Hippocampal formation (tissue), 2 donors: ENCODE measurements around the gene CERS6.

Source experiments
- DNase-seq, 2 donors: peaks; one replicate each; lab custom pipeline; 2025; lab: John Stamatoyannopoulos, UW

Gene CERS6

DNA sequence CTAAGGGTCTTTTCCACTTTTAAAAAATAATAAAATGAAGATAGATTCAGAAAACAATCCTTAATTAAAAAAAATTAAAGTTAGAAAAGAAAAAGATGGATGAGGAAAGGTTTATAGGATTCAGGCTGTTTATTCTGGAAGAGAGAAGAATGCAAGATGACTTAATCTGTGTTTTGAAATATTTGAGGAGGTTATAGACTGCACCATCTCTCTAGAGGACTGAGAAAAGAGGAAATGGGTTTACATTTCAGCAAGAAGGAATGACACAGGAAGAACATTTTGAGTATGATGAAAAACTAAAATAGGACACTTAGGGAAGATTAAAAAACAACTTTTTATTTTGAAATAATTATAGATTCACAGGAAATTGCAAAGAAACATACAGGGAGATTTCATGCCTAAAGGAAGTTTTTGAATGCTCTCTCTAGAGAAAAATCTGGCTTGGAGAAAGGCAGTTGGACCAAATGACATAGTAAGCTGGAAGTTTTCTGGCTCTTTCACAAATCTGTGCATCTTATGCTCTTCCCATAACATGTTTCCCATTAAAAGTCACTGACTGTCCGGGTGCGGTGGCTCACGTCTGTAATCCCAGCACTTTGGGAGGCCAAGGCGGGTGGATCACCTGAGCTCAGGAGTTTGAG lies 75.0 kb downstream of the CERS6 start:
- DNase-seq = no peak

DNA sequence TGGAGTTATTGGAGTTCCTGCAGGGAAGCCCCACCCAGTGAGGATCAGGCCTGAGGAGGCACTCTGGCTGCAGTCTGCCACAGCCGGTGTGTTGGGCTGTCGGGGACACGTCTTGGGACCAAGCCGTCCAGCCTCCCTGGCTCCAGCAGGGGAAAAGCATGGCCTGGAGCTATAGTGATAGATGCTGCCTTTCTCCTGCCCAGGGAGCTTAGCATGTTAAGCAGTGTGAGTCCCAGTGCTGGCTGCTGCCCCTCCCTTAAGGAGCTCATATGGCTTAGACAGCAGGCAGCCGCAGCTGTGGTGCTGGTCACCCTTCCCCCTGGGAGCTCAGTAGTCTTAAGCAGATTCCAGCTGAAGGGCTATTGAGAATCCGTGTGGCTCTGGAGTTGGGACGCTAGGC lies 78.9 kb downstream of the CERS6 start:
- DNase-seq = no peak

DNA sequence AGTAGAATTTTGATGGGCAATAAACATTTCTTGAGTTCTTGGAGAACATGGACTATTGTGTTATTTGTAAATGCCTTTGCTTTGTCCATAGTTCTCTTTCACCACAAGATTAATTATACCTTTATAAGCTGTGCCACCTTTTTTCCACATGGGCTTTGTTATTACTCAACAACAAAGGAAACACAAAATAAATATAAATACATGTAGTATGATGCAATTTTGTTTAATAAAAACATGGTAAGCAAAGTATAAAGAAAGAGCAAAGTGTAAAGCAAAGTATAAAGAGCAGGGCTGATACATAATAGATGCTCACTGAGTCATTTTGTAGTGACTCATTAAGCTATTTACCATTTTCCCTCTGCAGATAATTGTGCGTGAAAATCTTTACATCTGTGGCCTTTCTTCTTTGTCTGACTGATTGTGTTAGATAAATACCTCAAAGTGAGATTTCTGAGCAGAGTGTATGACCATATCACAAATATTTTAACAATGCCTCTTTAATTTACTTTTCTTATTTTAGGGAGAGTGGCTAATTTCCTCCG lies 80.9 kb downstream of the CERS6 start:
- no peak for DNase-seq

DNA sequence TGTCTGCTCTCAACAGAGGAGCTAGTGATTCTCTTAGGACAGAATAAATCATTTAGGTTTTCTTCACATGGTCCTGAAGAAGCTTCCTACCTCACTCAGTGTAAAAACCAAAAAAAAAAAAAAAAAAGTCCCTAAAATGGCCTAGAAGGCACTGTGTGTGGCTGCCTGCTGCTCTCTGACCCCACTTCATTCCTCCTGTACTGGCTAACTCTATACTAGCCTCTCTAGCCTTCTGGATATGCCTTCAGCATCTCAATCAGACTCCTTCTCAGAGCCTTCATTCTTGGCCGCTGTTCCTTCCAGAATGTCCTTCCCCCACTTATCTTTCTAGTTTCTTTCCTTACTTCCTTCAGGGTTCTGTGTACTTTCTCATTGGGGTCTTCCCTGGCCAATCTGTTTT lies 82.1 kb downstream of the CERS6 start:
- no peak for DNase-seq

DNA sequence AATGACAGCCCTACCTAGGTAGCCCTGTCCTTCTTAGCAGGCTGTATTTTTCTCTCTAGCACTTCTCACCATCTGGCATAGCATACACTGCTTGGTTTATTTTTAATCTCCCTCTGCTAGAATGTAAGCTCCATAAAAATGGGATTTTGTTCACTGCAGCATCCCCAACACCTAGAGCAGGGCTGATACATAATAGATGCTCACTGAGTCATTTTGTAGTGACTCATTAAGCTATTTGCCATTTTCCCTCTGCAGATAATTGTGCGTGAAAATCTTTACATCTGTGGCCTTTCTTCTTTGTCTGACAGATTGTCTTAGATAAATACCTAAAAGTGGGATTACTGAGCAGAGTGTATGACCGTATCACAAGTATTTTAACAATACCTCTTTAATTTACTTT lies 82.5 kb downstream of the CERS6 start:
- peak in 1 of 2 donors; percentile 22 for DNase-seq

DNA sequence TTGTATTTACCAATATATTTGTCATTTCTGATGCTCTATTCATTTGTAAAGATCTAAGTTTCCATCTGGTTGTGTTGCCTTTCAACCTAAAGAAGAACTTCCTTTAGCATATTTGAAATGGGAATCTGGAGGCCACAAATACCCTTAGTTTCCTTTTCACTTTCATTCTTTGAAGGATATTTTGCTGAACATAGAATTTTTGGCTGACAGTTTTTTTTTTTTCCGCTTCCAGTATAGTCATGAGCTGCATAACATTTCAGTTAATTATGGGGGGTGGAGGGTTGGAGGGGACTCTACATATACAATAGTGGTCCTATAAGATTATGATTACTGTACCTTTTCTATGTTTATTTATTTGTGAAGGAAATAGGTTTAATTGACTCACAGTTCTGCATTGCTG lies 83.9 kb downstream of the CERS6 start:
- DNase-seq = no peak

DNA sequence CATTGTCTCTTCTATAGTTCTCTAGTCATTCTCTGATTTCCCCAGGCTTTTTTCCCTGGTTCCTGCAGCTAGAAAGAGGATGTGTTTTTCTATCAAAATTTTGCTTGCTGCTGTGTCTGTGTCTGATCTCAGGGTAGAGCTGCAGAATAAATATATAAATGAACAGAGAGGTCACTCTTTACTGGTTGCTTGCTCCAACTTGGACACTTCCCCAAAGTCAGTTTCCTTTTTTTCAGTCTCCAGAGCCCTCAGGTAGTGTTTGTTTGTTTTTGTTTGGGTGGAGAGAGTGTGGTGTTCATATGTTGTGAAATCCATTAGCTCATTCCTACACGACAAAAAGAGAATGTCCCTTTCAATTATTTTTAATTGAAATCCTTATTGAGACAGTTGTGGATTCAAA lies 85.8 kb downstream of the CERS6 start:
- DNase-seq = no peak

DNA sequence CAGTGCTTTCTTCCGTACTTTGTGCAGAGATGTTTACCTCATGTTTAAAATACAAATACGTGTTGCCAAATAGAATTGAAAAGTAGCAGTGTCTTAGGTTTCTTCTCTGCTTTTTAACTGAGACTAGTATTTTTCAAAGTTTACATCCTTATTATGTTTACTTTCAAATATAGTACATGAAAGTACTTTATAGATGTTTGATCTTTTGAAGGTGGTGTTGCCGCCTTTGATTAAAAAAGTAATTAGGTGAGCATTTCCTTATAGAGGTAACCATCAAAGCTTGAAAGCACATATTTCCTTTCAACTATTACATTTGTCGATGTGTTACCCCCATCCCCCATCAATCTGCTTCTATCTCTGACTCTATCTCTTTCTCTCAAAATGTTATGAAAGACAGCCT lies 87.0 kb downstream of the CERS6 start:
- DNase-seq = no peak

DNA sequence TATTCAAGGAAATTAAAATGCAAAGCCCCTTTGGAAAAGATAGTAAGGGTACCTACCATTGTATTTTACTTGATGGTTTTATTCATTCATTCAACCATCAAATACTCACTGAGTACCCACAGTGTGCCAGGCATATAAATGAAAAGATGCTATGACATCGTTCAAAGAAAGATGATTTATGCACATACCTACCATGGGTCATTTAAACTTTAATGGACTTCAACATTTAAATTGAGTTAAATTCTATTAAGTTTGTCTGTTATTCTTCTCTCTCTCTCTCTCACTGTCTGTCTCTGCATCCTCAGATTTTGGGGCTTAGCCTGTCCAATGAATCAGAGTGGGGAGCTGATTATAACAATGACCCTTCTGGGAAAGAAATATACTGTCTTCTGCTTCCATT lies 87.9 kb downstream of the CERS6 start:
- DNase-seq = no peak

DNA sequence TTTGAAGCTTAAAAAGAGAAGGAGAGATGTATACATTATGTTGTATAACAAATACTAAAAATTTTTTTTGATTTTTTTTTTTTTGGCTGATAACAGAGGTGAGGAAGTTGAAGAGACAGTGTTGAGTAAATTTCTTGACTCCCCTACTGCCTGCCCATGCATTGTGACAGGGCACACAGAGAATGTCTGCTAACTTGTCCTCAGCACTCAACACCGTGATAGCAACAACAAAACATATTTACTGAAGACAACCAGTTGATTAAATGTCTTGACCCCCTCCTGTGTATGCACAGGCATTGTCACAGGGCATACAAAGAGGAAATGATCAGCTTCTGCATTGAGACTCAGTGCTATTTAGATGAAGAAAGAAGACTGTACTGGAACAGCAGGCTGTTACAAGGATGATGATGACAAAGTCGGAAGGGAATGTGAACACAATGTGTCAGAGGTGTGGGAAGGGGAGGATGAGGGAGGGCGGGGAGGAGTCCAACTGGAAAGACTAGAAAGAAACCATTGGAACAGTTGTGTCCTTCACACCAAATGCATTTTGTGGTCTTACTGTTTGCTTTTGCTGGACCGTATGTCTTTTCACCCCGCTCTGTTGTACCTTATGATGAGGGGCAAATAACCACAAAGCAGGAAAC lies 89.5 kb downstream of the CERS6 start:
- DNase-seq = no peak

DNA sequence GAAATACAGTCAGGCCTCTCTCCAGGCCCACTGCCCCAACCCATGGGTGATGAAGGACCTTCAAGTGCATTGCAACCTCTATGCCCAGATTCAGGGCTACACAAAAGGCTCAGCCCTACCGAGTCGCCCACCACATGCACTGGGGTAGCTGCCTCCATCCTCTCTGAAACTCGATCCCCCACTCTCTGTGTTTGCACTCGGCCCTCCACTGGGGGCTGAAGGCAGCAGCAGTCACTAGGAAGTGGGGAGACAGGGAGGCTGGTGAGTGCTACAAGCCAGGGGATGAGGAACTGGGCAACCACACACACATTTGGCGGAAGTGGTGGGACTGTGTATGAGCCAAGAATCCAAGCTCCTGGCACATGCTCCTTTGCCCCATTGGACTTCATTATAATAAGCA lies 94.6 kb downstream of the CERS6 start:
- DNase-seq = no peak

DNA sequence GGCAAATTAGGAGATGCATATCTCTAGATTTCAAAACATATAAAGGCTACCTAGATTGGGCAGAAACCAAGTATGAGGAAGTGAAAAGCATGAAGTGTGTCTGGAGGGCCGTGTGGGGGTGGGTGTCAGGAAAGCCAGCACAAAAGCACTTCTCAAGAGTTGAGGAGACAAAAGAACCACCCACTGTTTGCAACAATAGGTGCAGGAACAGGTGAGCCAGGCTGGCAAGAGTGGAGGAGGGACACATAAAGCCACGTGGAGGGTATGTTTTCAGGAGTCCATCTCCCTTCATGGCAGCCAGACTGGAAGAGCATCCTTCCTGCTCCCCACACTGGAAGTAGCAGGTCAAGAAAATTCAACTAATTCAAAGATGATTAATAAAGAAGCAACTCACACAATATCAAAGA lies 96.4 kb downstream of the CERS6 start:
- DNase-seq = no peak

DNA sequence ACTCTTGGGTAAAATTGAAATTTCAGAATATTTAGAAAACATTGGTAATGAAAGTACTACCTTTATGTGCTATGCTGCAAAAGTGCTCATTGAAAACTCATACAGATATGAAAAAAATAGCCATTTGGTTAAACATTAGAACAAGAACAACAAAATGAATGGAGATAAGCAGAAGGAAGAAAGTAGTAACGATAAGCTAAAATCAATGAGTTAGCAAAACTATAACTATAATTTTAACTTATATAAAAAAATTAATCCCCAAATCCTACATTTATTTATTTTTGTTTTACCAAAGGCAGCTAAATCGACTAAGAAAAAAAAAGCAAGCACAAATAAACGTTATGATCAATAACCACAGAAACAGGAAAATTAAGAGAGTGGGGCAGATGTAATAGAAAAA lies 99.2 kb downstream of the CERS6 start:
- no peak for DNase-seq

DNA sequence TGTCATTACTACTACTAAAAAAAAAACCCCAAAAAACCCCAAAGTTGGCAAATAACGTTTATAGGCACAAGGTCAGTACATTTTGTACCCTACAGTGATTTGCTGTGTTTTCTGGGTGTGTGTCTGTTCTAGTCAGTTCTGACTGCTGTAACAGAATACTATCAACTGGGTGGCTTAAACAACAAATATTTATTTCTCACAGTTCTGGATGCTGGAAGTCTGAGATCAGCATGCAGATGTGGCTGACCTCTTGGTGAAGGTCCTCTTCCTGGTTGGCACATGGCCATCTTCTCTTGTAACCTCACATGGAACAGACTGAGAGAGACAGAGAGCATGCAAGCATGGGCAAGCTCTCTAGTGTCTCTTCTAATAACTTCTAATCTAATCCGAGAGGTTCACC lies 103.1 kb downstream of the CERS6 start:
- no peak for DNase-seq

DNA sequence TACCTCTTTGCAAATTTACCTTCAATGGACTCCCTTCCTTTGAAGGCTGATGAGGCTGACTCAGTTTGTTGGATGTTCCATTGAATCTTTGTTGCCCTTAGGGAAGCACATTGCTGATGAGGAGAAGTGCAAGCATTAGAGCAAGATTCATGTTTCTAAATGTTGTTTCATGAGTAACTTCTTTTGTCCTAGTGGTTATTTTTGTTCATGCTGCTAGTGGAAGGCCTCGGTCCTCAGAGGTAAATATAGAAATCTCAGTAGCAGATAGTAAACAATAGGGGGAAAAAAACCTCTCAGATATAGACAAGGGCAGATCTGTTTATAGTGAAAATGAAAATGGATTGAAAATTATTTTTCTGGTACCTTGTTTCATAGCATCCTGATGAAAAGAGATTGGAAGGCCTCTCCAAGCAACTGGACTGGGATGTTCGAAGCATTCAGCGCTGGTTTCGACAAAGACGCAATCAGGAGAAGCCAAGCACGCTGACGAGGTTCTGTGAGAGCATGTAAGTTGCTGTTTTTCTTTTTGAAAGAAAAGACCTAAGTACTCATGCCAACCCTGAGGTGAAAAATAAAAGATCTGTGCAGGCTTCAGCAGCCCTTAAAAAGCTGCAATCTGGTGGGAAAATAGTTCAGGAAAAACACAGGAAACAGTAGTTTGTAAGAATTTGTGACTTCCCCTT lies 104.9 kb downstream of the CERS6 start:
- DNase-seq = no peak

DNA sequence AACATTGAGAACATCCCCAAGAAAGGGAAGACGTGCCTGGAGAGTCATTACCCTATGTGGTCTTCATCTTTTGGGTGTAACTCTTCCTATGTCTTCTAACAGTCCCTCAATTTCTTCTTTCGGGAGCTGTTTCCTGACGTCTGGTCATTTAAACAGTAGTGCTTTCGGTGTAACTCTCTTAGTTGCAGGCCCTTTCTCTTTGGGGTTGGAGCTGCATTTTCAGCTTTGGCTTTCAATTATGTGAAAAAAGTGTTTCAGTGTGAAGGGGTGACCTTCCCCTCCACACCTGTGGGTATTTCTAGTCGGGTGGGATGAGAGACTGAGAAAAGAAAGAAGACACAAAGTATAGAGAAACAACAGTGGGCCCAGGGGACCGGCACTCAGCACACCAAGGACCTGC lies 105.9 kb downstream of the CERS6 start:
- DNase-seq = no peak

DNA sequence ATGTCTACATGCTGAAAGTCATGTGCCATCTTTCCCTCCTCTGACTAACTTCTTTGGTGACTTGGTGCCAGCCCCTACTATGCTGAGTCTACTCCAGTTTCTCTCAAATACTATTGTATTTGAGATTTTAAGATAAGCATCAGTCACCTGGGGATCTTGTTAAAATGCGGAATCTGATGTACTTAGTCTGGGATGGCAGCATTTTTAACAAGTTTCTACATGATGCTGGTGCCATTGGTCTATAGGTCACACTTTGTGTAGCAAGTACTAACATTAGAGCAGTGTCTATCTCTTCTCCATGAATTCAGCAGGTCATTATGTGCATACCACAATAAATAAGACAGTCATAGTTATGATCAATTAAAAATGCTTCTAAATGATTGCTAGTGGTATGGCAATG lies 106.9 kb downstream of the CERS6 start:
- no peak for DNase-seq

DNA sequence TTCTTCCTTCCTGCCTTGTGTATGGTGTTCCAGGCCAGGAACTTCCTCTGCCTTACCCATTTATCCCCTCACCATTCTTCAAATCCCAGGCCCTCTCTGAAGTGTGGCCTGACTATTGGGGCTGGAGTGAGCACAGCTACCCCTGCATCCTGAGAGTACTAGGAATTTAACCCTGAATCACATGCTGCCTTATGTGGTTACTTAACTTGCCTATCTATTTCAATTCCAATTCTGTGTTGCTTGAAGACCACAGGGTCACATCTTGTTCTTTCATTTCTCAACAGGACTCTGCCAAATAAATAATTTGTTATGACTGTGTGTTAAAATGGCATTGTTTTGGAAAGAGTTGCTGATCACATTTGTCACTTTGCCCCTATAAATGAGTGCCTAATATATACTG lies 108.6 kb downstream of the CERS6 start:
- no peak for DNase-seq

DNA sequence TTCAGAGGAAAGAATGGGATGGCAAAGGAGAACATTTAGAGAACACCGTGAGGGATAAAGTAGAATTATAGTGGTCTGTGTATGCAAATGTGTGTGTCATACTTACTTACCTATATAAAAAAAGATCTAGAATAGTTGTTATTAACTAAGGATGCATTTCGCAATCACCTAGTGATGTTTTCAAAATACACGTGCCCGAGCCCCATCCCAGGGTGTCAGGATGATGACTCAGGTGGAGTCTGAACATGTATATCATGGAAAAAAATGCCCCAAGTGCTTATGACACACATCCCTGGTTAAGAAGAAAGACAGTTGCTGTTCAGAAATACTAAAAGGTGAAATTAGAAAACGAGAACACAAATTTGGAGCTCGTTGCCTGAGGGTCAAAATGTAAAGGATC lies 109.0 kb downstream of the CERS6 start:
- no peak for DNase-seq

DNA sequence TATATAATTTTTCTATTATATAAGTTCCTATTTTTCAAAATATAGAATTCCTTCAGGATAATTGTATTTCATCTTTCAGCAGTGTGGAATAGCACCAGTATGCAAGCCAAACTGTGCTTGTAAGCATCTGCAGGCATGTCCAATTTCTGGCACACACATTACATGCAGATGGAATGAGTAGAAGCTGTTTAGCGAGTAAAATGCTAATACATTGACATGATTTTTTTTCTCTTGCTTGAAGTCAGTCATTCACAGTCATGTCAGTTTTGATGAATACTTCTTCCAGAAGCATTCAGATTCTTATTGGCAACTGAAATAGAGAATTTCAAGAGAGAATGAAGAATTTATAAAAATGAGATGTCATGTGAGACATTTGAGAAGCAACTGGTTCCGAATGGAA lies 109.4 kb downstream of the CERS6 start:
- DNase-seq = no peak

DNA sequence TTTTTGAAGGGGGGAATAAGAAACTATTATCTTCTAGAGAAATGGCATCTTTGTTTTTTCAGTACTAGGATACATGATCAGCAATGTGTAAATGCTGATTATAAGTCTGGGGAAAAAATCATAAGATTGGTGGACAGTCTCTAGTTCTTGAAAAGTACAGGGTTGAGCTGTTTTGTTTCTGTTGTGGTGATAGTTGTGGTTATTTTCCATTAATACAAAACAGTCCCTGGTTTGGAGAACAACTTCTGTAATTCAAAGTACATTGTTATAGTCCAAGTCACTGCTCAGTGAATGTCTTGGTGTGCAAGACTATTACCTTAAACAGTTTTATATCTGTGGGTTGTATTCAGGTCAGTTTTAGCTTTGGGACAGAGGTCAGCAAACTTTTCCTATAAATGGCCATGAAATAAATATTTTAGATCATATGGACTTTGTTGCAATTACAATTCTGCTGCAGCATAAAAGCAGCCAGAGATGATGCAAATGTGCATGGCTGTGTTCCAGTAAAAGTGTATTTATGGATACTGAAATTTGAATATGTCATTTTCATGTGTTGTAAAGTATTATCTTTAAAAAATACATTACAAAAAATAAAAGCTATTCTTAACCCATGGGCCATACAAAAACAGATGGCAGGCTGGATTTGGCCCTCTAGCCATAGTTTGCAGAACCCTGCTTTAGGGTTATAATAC lies 111.0 kb downstream of the CERS6 start:
- DNase-seq = no peak

DNA sequence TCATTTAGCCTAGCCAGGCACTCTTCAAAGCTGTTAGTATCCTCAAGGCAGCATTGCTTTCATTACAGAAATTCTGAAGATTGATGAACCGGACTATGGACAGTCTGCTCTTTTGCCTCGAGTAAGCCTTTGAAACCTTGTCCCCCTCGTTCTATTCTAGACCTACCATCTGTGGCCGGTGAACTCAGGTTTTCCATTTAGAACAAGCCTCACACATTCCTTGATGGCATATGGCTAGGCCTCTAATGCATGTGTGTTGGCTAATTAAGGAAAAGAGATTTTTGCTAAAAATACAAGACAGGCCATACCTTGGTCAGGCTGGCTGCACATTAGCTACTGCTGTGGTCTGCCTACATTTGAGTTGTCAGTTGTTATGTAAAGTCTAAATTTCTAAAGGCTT lies 111.8 kb downstream of the CERS6 start:
- DNase-seq = no peak
